Prostate gland (tissue), 2 donors: ENCODE results near the gene TMEM52B. TPM values are rescaled to one million over a fixed set of nuclear protein-coding genes. Genes with fewer than 3 reads are reported as not detected.
"Not testable (repeated sequence)": the region's sequence is repeated elsewhere in the genome, so short reads cannot be mapped to it uniquely, and the experiment has no call there.

ENCODE experiments used
- DNase-seq: peaks from one replicate; pipeline ENCODE4 v3.0.0-alpha.2; 2019; ENCODE audit warnings: low spot score
- H3K27ac ChIP-seq, 2 donors: fragments of 200-600 bp; sonication (generic); 2 replicates each; pipeline ENCODE4 v1.5.1; 2017 to 2019
- H3K27me3 ChIP-seq: fragments of 200-600 bp; sonication (generic); replicated peaks from 2 replicates; pipeline ENCODE4 v1.5.1; 2019; ENCODE audit not compliant: insufficient read depth
- H3K36me3 ChIP-seq, 2 donors: fragments of 200-600 bp; sonication (generic); 1 replicate in 1 of 2; 2 replicates in 1 of 2; pipeline versions ENCODE4 v1.5.1 to v1.8.1; 2017 to 2019
- H3K4me1 ChIP-seq: fragments of 200-600 bp; sonication (generic); replicated peaks from 2 replicates; pipeline ENCODE4 v1.5.1; 2019
- H3K4me3 ChIP-seq, 2 donors: fragments of 200-600 bp; sonication (generic); 2 replicates each; pipeline ENCODE4 v1.5.1; 2017 to 2019
- H3K9me3 ChIP-seq: fragments of 200-600 bp; sonication (generic); 2 replicates; pipeline ENCODE4 v1.5.1; 2017
- POLR2A ChIP-seq: fragments of 450-650 bp; IDR thresholded peaks from one replicate; pipeline ENCODE4 v1.6.1; 2016; ENCODE audit warnings: antibody characterized with exemption, mild to moderate bottlenecking
- POLR2AphosphoS5 ChIP-seq: sonication (generic); formaldehyde crosslinking; IDR thresholded peaks from one replicate; pipeline ENCODE4 v1.6.1; 2017; ENCODE audit warnings: antibody characterized with exemption
- WGBS: methylation state at CpG from one replicate; pipeline ENCODE4 v1.1.5; 2018; 5-methylcytosine and 5-hydroxymethylcytosine counted together
- intact Hi-C: fragments of 100-400 bp; cut with DNase I; formaldehyde crosslinking; loops from one replicate; pipeline ENCODE4 v1.14.2; 2022
- total RNA-seq, 2 donors: library from RNA; depleted of rRNA; stranded (reverse); fragments of >200 nt; gene quantifications; one replicate each; pipeline ENCODE4 v1.1.0, GENCODE V29; 2016
- TF ChIP-seq, protein P1 (sequence below), 4 experiments: fragments of 200-600 bp in 2 of 4; fragments of 450-650 bp in 2 of 4; sonication (generic) in 2 of 4; IDR thresholded peaks; 1 replicate in 3 of 4; 2 replicates in 1 of 4; pipeline ENCODE4 v1.5.1; 2016 to 2019; ENCODE audit warnings: antibody characterized with exemption in 4 of 4, mild to moderate bottlenecking in 2 of 4, moderate library complexity in 2 of 4

Gene TMEM52B
- total RNA-seq, 2 donors from 2014 or later = 0.17 TPM; not detected in 1

GRCh38 chr12:10186299-10186698, 7.5 kb downstream of the TMEM52B start:
- no peak for TF ChIP-seq POLR2A
- TF ChIP-seq POLR2AphosphoS5 = no peak
- TF ChIP-seq, protein P1, sequence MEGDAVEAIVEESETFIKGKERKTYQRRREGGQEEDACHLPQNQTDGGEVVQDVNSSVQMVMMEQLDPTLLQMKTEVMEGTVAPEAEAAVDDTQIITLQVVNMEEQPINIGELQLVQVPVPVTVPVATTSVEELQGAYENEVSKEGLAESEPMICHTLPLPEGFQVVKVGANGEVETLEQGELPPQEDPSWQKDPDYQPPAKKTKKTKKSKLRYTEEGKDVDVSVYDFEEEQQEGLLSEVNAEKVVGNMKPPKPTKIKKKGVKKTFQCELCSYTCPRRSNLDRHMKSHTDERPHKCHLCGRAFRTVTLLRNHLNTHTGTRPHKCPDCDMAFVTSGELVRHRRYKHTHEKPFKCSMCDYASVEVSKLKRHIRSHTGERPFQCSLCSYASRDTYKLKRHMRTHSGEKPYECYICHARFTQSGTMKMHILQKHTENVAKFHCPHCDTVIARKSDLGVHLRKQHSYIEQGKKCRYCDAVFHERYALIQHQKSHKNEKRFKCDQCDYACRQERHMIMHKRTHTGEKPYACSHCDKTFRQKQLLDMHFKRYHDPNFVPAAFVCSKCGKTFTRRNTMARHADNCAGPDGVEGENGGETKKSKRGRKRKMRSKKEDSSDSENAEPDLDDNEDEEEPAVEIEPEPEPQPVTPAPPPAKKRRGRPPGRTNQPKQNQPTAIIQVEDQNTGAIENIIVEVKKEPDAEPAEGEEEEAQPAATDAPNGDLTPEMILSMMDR (IDR thresholded peaks at IDR 0.05) = no peak
- intact Hi-C loops = no loop called here
- WGBS = 44% methylated on average over 11 of the region's 11 CpGs
- H3K27ac ChIP-seq = no peak overlapping the region
- DNase-seq = no peak
- H3K27me3 ChIP-seq = no peaks in the 10 kb centered on the region
- no peaks in the 10 kb centered on the region for H3K36me3 ChIP-seq
- H3K4me3 ChIP-seq = no peak overlapping the region
- H3K9me3 ChIP-seq = no peaks in the 10 kb centered on the region
- H3K4me1 ChIP-seq = no peaks in the 10 kb centered on the region

- H3K27me3 ChIP-seq, H3K9me3 ChIP-seq, intact Hi-C loops, DNase-seq, H3K4me1 ChIP-seq, H3K27ac ChIP-seq, H3K4me3 ChIP-seq, H3K36me3 ChIP-seq: not testable (repeated sequence)
- WGBS = 90% methylated on average over 6 of the region's 6 CpGs
Observed at GRCh38 chr12:10186958-10187357, 8.1 kb downstream of the TMEM52B start.

DNA sequence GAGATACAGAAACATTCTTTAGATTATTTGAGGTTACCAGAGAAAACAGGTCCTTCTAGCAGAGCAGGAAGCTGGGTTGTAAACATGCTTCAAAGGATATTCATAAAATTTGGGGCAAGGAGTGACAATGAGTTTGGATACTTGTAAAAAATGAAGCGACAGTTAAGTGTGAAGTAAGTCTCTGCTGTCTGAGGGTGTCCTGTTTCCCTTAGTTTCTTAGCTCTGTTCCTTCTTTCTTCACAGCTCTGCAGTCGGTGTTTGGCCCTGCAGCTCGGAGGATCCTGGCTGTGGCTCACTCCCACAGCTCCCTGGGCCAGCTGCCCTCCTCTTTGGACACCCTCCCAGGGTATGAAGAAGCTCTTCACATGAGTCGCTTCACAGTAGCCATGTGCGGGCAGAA, 10.8 kb downstream of the TMEM52B start:
- WGBS = 19% methylated on average over 5 of the region's 5 CpGs
- peak; percentile 37 for DNase-seq
- Histone ChIP-seq H3K4me3 (no peak overlapping the region), H3K9me3 (no peaks in the 10 kb centered on the region), H3K4me1 (no peaks in the 10 kb centered on the region), H3K27ac (peak overlapping the region in 1 of 2 donors; percentile 43), H3K36me3 (no peaks in the 10 kb centered on the region), H3K27me3 (no peaks in the 10 kb centered on the region)
- TF ChIP-seq POLR2AphosphoS5 (peak; percentile 16), POLR2A (no peak)
- TF ChIP-seq, protein P1 (IDR thresholded peaks at IDR 0.05) = no peak
- intact Hi-C loops = loop anchor here (2.0 kb wide), 1 partner anchor 37 kb away; no protein-coding TSS in a partner anchor

DNA sequence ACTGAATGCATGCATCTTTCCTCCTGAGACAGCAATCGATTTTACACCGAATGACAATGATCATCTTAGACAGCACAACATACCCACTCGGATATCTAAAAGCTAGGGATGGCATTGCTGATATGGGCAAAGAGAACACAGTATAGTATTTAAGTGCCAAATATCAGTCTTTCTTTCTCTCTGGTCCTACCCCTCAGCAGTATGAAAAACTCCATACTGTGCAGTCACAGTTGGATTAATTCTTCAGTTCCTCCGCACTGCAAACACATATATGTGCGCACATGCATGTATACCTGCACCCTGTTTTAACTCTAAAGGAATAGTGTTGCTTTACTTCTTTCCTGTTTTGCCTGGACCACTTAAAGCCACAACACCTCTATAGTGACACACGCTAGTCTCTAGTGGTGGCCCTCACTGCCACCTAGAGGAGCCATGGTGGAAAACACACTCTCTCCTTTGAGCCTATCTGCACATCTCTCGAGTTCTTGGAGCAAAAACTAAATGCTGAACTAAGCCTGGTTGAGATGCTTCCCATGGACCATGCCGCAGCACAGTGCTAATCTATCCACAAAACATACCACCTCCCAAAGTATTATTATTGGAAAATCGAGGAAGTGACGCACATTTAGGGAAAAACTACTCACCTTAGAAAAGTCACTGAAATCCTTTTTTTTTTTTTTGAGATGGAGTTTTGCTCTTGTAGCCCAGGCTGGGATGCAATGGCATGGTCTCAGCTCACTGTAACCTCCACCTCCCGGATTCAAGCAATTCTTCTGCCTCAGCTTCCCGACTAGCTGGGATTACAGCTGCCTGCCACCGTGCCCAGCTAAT, 11.9 kb downstream of the TMEM52B start:
- DNase-seq = peak; percentile 44
- H3K27me3 ChIP-seq = no peaks in the 10 kb centered on the region
- H3K9me3 ChIP-seq = no peaks in the 10 kb centered on the region
- no peaks in the 10 kb centered on the region for H3K36me3 ChIP-seq
- TF ChIP-seq POLR2AphosphoS5 (no peak), POLR2A (no peak)
- TF ChIP-seq, protein P1 (IDR thresholded peaks at IDR 0.05) = peak; percentile 10 to 75 (median 58)
- H3K27ac ChIP-seq = no peak overlapping the region
- intact Hi-C loops = loop anchor here (2.0 kb wide), 1 partner anchor 38 kb away; no protein-coding TSS in a partner anchor
- 50% methylated on average over 13 of the region's 13 CpGs for WGBS
- no peaks in the 10 kb centered on the region for H3K4me1 ChIP-seq
- H3K4me3 ChIP-seq = no peak overlapping the region

DNA sequence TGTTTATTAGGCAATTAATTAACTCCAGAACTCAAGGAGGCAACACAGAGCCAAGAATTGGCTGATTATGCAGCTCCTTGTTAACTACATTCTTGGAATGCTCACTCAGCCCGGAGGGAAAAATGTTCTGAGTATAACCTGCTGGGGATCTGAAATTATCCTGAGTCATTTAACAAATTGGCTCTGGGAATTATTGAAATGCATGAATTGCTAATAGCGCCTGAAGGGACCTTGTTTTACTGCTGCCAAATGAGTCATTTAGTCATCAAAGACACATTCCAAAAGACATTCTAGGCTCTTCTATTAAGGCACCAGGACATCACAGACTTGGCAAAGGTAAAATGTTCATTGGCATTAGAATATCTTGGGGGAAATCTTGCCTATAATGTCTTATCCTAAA, 13.0 kb downstream of the TMEM52B start:
- Histone ChIP-seq H3K4me1 (no peaks in the 10 kb centered on the region), H3K27me3 (no peaks in the 10 kb centered on the region), H3K4me3 (no peak overlapping the region), H3K9me3 (no peaks in the 10 kb centered on the region), H3K27ac (no peak overlapping the region), H3K36me3 (no peaks in the 10 kb centered on the region)
- no peak for DNase-seq
- WGBS = 10% methylated on average over 2 of the region's 2 CpGs
- TF ChIP-seq POLR2A (no peak), POLR2AphosphoS5 (no peak)
- TF ChIP-seq, protein P1 (IDR thresholded peaks at IDR 0.05) = no peak
- intact Hi-C loops = loop anchor here (2.0 kb wide), 1 partner anchor 39 kb away; no protein-coding TSS in a partner anchor
